Measurements from ENCODE around the gene STRN3.

DNA sequence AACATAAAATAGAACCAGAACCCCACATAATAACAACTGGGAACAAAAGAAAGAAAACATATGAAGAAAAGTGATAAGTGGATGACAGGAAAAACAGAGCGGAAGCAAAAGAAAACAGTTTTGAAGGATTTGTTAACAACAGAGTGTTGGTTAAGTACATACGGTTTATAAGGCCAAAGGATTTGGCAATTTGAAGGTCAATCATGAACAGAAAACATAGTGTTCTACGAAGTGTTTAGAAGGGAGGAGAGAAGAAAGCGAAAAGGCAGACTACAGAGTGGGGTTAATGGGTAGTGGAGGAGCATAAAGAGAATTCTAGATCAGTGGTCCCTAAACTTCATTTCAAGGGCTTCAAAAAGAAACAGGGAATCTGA, 4.6 kb downstream of the STRN3 start:
- TF ChIP-seq POLR2A (IDR thresholded peaks at IDR 0.05; ENCODE audit: low read depth, low read length) (no peak), POU2F2 (IDR thresholded peaks at IDR 0.05; ENCODE audit: low read depth, low read length) (no peak), POLR2AphosphoS5 (IDR thresholded peaks at IDR 0.05; ENCODE audit: low read depth, low read length) (no peak), TAF1 (IDR thresholded peaks at IDR 0.05; ENCODE audit: low read depth, low read length) (no peak), SPI1 (IDR thresholded peaks at IDR 0.05; ENCODE audit: low read depth, low read length) (no peak), PAX5 (IDR thresholded peaks at IDR 0.05; ENCODE audit: insufficient read depth, low read length, severe bottlenecking) (no peak)

Data from GM12891 (cell line).